Loucy (cell line): Measurements from ENCODE around the gene CSAG2.
"Not testable (repeated sequence)": the region's sequence is repeated elsewhere in the genome, so short reads cannot be mapped to it uniquely, and the experiment has no call there.

Experiments used
- H2AFZ ChIP-seq: fragments of 200-600 bp; sonication (generic); 2 replicates; pipeline ENCODE4 v1.6.0; 2016; ENCODE audit warnings: antibody characterized with exemption, mild to moderate bottlenecking, low read length, moderate library complexity
- H3F3A ChIP-seq: fragments of 200-600 bp; 2 replicates; pipeline ENCODE4 v1.6.0; 2016; ENCODE audit warnings: antibody characterized with exemption, low read depth, mild to moderate bottlenecking
- H3K27me3 ChIP-seq: fragments of 200-600 bp; sonication (generic); 2 replicates; pipeline ENCODE4 v1.6.1; 2014; ENCODE audit warnings: low read length, mild to moderate bottlenecking; ENCODE audit not compliant: insufficient read depth, poor library complexity, severe bottlenecking
- H3K36me3 ChIP-seq: fragments of 200-600 bp; sonication (generic); 2 replicates; pipeline ENCODE4 v1.6.1; 2016; ENCODE audit warnings: low read length; ENCODE audit not compliant: insufficient read depth
- H3K4me1 ChIP-seq: fragments of 200-600 bp; sonication (generic); 2 replicates; pipeline ENCODE4 v1.5.1; 2014; ENCODE audit warnings: low read length, mild to moderate bottlenecking; ENCODE audit not compliant: insufficient read depth, poor library complexity, severe bottlenecking
- H3K4me2 ChIP-seq: fragments of 200-600 bp; sonication (generic); 2 replicates; pipeline ENCODE4 v1.6.0; 2014; ENCODE audit warnings: antibody characterized with exemption, low read length, low read depth, mild to moderate bottlenecking; ENCODE audit not compliant: poor library complexity, severe bottlenecking
- H3K4me3 ChIP-seq: fragments of 200-600 bp; sonication (generic); 2 replicates; pipeline ENCODE4 v1.5.1; 2014; ENCODE audit warnings: low read length, mild to moderate bottlenecking, mixed read lengths; ENCODE audit not compliant: poor library complexity, severe bottlenecking
- H3K79me2 ChIP-seq: fragments of 200-600 bp; sonication (generic); 2 replicates; pipeline ENCODE4 v1.6.1; 2014; ENCODE audit warnings: low read length; ENCODE audit not compliant: insufficient read depth
- H3K9ac ChIP-seq: fragments of 200-600 bp; sonication (generic); 2 replicates; pipeline ENCODE4 v1.6.0; 2014; ENCODE audit warnings: mild to moderate bottlenecking, low read depth, low read length, moderate library complexity; ENCODE audit not compliant: poor library complexity, severe bottlenecking
- H3K9me2 ChIP-seq: fragments of 200-600 bp; sonication (generic); replicated peaks from 2 replicates; pipeline ENCODE4 v1.6.1; 2016; ENCODE audit warnings: low read depth, low read length, mixed read lengths
- H3K9me3 ChIP-seq: fragments of 200-600 bp; sonication (generic); 2 replicates; pipeline ENCODE4 v1.6.1; 2014; ENCODE audit warnings: mild to moderate bottlenecking, antibody characterized with exemption, low read length, low read depth; ENCODE audit not compliant: insufficient read depth
- H4K20me1 ChIP-seq: fragments of 200-600 bp; sonication (generic); 2 replicates; pipeline ENCODE4 v1.6.0; 2014; ENCODE audit warnings: antibody characterized with exemption, low read length, mild to moderate bottlenecking; ENCODE audit not compliant: insufficient read depth, poor library complexity, severe bottlenecking
- EZH2phosphoT487 ChIP-seq: fragments of 200-600 bp; IDR thresholded peaks from 2 replicates; pipeline ENCODE4 v1.6.1; 2018; ENCODE audit warnings: antibody characterized with exemption, mild to moderate bottlenecking, moderate library complexity, borderline replicate concordance
- TF ChIP-seq, protein P1 (sequence below): fragments of 200-600 bp; sonication (generic); conservative IDR thresholded peaks from 2 replicates; pipeline ENCODE4 v1.5.1; 2014; ENCODE audit warnings: mild to moderate bottlenecking, antibody characterized with exemption, low read length

The CSAG2 gene

DNA sequence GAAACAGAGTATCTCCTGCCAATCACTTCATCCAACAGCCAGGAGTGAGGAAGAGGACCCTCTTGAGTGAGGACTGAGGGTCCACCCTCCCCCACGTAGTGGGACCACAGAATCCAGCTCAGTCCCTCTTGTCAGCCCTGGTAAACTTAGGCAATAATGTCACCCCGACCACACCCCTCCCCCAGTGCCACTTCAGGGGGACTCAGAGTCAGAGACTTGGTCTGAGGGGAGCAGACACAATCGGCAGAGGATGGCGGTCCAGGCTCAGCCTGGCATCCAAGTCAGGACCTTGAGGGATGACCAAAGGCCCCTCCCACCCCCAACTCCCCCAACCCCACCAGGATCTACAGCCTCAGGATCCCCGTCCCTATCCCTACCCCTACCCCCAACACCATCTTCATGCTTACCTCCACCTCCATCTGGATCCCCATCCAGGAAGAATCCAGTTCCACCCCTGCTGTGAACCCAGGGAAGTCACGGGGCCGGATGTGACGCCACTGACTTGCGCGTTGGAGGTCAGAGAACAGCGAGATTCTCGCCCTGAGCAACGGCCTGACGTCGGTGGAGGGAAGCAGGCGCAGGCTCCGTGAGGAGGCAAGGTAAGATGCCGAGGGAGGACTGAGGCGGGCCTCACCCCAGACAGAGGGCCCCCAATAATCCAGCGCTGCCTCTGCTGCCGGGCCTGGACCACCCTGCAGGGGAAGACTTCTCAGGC, 24.3 kb upstream of the CSAG2 start, which contains the start of the genes CSAG1 and MAGEA12:
Gene CSAG1 (minus strand): TSS at position 461 of the 715 bp plus-strand sequence. CDS start 1,261 bp downstream, outside the sequence.
Gene MAGEA12 (plus strand): TSS at position 497 of the 715 bp plus-strand sequence. CDS start 2,405 bp downstream, outside the sequence.
- Histone ChIP-seq H3K27me3 (no peaks in the 10 kb centered on the region), H3K79me2 (no peaks in the 10 kb centered on the region), H4K20me1 (no peaks in the 10 kb centered on the region), H3K9ac (no peak within 1 kb of the TSS), H2AFZ (no peak within 1 kb of the TSS), H3K36me3 (no peaks in the 10 kb centered on the region), H3K9me3 (no peaks in the 10 kb centered on the region), H3K9me2 (no peaks in the 10 kb centered on the region), H3K4me1 (no peaks in the 10 kb centered on the region), H3K4me2 (no peak within 1 kb of the TSS), H3F3A (no peaks in the 10 kb centered on the region), H3K4me3 (no peak within 1 kb of the TSS)
- TF ChIP-seq, protein P1, sequence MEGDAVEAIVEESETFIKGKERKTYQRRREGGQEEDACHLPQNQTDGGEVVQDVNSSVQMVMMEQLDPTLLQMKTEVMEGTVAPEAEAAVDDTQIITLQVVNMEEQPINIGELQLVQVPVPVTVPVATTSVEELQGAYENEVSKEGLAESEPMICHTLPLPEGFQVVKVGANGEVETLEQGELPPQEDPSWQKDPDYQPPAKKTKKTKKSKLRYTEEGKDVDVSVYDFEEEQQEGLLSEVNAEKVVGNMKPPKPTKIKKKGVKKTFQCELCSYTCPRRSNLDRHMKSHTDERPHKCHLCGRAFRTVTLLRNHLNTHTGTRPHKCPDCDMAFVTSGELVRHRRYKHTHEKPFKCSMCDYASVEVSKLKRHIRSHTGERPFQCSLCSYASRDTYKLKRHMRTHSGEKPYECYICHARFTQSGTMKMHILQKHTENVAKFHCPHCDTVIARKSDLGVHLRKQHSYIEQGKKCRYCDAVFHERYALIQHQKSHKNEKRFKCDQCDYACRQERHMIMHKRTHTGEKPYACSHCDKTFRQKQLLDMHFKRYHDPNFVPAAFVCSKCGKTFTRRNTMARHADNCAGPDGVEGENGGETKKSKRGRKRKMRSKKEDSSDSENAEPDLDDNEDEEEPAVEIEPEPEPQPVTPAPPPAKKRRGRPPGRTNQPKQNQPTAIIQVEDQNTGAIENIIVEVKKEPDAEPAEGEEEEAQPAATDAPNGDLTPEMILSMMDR: no peak
- no peak for TF ChIP-seq EZH2phosphoT487

DNA sequence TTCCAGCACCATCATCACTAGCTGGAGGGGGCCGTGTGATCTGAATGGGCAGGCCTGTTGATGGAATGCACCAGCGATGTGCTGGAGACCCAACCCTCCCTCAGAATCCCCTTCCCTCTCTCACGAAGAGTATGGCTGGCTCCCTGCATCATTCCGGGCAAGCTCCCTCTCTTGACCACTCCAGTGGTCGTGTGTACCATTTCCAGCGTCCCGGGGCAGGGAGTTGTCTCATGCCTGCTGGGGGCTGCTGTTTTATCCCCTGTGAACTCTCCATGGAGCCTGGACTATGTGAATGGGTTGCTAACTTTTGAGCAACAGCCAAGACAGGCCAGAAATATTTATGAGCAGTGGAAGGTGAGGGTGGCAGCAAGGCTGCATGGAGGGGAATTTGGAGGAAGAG, 16.3 kb upstream of the CSAG2 start:
- H2AFZ ChIP-seq: no peak overlapping the region
- H3K4me1 ChIP-seq: no peaks in the 10 kb centered on the region
- no peak overlapping the region for H3K9ac ChIP-seq
- no peaks in the 10 kb centered on the region for H4K20me1 ChIP-seq
- H3K79me2 ChIP-seq: no peaks in the 10 kb centered on the region
- H3K27me3 ChIP-seq: no peaks in the 10 kb centered on the region
- no peaks in the 10 kb centered on the region for H3K9me3 ChIP-seq
- no peaks in the 10 kb centered on the region for H3F3A ChIP-seq
- H3K4me2 ChIP-seq: no peak overlapping the region
- no peak for TF ChIP-seq EZH2phosphoT487
- TF ChIP-seq, protein P1: no peak
- no peaks in the 10 kb centered on the region for H3K36me3 ChIP-seq
- H3K9me2 ChIP-seq: no peaks in the 10 kb centered on the region
- no peak overlapping the region for H3K4me3 ChIP-seq

DNA sequence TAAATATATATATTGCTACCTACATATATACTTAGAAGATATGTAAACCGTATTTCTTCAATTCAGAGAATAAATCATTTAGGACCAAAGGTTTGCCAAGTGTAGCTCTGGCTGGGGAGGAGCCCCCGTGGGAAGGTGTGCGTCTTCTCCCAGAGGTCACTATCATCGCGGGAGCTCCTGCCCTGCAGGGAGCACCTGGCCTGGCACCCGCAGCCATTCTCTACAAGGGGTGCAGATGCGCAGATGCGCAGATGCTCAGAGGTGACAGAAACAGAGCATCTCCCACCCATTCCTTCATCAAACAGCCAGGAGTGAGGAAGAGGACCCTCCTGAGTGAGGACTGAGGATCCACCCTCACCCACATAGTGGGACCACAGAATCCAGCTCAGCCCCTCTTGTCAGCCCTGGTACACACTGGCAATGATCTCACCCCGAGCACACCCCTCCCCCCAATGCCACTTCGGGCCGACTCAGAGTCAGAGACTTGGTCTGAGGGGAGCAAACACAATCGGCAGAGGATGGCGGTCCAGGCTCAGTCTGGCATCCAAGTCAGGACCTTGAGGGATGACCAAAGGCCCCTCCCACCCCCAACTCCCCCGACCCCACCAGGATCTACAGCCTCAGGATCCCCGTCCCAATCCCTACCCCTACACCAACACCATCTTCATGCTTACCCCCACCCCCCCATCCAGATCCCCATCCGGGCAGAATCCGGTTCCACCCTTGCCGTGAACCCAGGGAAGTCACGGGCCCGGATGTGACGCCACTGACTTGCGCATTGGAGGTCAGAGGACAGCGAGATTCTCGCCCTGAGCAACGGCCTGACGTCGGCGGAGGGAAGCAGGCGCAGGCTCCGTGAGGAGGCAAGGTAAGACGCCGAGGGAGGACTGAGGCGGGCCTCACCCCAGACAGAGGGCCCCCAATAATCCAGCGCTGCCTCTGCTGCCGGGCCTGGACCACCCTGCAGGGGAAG, 5.0 kb upstream of the CSAG2 start, which contains the start of gene MAGEA2B:
Gene MAGEA2B (plus strand): TSS at position 814 of the 973 bp plus-strand sequence. CDS start 2,479 bp downstream, outside the sequence.
- not testable (repeated sequence) for H3K4me1 ChIP-seq, H3K4me3 ChIP-seq, H3K9ac ChIP-seq, H4K20me1 ChIP-seq, H3K36me3 ChIP-seq, H3K79me2 ChIP-seq, H3F3A ChIP-seq, H3K9me3 ChIP-seq, H2AFZ ChIP-seq, H3K27me3 ChIP-seq, H3K9me2 ChIP-seq, H3K4me2 ChIP-seq

DNA sequence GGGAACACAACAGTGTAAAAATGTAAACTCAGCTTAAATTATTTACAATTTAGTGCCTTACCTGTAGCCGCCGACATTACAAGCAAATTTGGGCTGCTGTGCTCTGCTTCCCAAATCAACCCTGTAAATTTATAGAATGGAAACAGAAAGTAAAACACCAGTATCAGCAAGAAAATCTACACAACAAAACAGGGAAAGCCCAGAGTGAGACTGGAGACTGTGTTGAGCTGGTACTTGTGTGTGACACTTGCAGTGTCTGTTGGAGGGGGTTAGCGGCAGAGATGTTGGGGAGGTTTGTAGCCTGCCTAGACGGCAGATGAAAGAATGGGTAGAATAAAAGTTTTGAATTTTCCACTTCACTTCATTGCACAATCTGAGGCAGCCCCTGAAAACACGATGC, 4.1 kb upstream of the CSAG2 start:
- H2AFZ ChIP-seq, H3K36me3 ChIP-seq, H3K9ac ChIP-seq, H3F3A ChIP-seq, H3K79me2 ChIP-seq, H3K4me1 ChIP-seq, H3K9me3 ChIP-seq, H3K27me3 ChIP-seq, H3K9me2 ChIP-seq, H4K20me1 ChIP-seq, H3K4me2 ChIP-seq, H3K4me3 ChIP-seq: not testable (repeated sequence)

DNA sequence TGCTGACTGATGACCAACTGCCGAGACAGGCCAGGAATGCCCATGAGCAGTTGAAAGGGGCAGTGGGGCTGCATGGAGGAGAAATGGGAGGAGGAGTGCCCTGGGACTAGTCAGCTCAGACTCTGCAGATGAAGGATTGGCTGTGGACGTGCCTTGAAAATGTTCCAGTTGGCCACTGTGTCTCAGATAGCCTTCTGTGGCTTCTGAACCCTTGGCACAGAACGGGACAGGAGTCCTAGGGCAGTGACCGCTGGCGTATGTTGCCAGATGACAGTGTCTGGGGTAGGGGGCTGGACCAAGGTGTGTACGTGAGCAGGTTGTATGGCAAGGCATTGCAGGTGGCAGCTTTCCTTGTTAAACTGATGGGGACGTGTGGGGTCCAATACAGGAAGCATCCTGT, 2.6 kb downstream of the CSAG2 start:
- not testable (repeated sequence) for H3K9me3 ChIP-seq, H3K9me2 ChIP-seq, H3K4me3 ChIP-seq, H2AFZ ChIP-seq, H3F3A ChIP-seq, H3K79me2 ChIP-seq, H4K20me1 ChIP-seq, H3K4me1 ChIP-seq, H3K27me3 ChIP-seq, H3K36me3 ChIP-seq, H3K4me2 ChIP-seq, H3K9ac ChIP-seq
